DMS153 treated with DMSO at 0.1 percent for 48 hours (cell line): Measurements from ENCODE around the gene VSIR.

Experiments
- DNase-seq: peaks from one replicate; lab custom pipeline; 2025; ENCODE audit not compliant: unreplicated experiment; lab: John Stamatoyannopoulos, UW

Gene VSIR

GRCh38 chr10:71734797-71735196, 38.5 kb downstream of the VSIR start:
- DNase-seq, result no peak

GRCh38 chr10:71731791-71732190, 41.5 kb downstream of the VSIR start:
- no peak for DNase-seq

GRCh38 chr10:71729161-71729636, 44.1 kb downstream of the VSIR start:
- no peak for DNase-seq

- peak; percentile 9 for DNase-seq
These were observed 45.3 kb downstream of the VSIR start for GRCh38 chr10:71727738-71728737.

GRCh38 chr10:71727105-71727737, 46.1 kb downstream of the VSIR start:
- DNase-seq, result no peak

- DNase-seq, result no peak
These were observed 46.7 kb downstream of the VSIR start for GRCh38 chr10:71726580-71727104.

- DNase-seq, result no peak
These were observed 47.2 kb downstream of the VSIR start for GRCh38 chr10:71725998-71726579.

GRCh38 chr10:71725249-71725648, 48.1 kb downstream of the VSIR start:
- no peak for DNase-seq

GRCh38 chr10:71724539-71724938, 48.8 kb downstream of the VSIR start:
- no peak for DNase-seq

GRCh38 chr10:71723311-71723710, 50.0 kb downstream of the VSIR start:
- no peak for DNase-seq

- DNase-seq, result no peak
These were observed 50.5 kb downstream of the VSIR start for GRCh38 chr10:71722849-71723248.

- no peak for DNase-seq
These were observed 52.0 kb downstream of the VSIR start for GRCh38 chr10:71721313-71721712.

- DNase-seq, result no peak
These were observed 53.0 kb downstream of the VSIR start for GRCh38 chr10:71720288-71720687.

GRCh38 chr10:71719464-71720201, 53.7 kb downstream of the VSIR start, which contains the start of gene C10orf105:
C10orf105 (minus strand) TSS chr10:71719778; CDS start chr10:71716337, 3,441 bp downstream.
- no peak for DNase-seq

GRCh38 chr10:71719042-71719441, 54.3 kb downstream of the VSIR start:
- DNase-seq, result no peak

GRCh38 chr10:71718165-71718698, 55.1 kb downstream of the VSIR start:
- DNase-seq, result no peak

- no peak for DNase-seq
These were observed 55.8 kb downstream of the VSIR start for GRCh38 chr10:71717551-71717951.

GRCh38 chr10:71717056-71717455, 56.3 kb downstream of the VSIR start:
- DNase-seq, result no peak

GRCh38 chr10:71716426-71716825, 56.9 kb downstream of the VSIR start:
- DNase-seq, result no peak

- DNase-seq, result no peak
These were observed 57.5 kb downstream of the VSIR start for GRCh38 chr10:71715860-71716259.
